ENCODE results near the gene ADAMTS3.

Gene ADAMTS3

GRCh38 chr4:72587334-72587733, 18.3 kb upstream of the ADAMTS3 start:
- TF ChIP-seq CTCF (IDR thresholded peaks at IDR 0.05; ENCODE audit: low read depth, low read length, missing control alignments), result no peak
- no peak for DNase-seq (ENCODE audit: extremely low read depth, low read depth)
- H3K4me3 ChIP-seq (replicated peaks; ENCODE audit: low read depth, low read length), result no peak overlapping the region

DNA sequence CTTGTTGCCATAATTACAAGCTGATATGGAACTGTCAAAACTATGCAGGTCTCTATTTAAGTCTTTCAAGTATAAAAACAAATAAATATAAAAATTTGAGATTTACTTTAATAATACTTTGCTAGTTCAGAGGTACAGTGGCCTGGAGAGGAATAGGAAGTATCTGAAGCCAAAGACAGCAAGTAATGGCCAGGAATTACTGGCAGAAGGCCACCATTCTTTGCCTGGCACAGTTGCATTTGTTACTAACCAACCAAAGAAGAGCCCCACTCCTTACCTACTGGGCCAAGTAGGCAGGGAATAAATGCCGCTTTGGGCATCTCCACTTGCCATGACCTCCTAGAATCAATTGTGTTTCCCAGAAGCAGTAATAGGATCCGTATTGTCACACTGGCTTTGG, 13.8 kb upstream of the ADAMTS3 start:
- no peak overlapping the region for H3K4me3 ChIP-seq (replicated peaks; ENCODE audit: low read depth, low read length)
- no peak for TF ChIP-seq CTCF (IDR thresholded peaks at IDR 0.05; ENCODE audit: low read depth, low read length, missing control alignments)
- no peak for DNase-seq (ENCODE audit: extremely low read depth, low read depth)

GRCh38 chr4:72577211-72577610, 8.2 kb upstream of the ADAMTS3 start:
- no peak overlapping the region for H3K4me3 ChIP-seq (replicated peaks; ENCODE audit: low read depth, low read length)
- TF ChIP-seq CTCF (IDR thresholded peaks at IDR 0.05; ENCODE audit: low read depth, low read length, missing control alignments), result no peak
- DNase-seq (ENCODE audit: extremely low read depth, low read depth), result no peak

DNA sequence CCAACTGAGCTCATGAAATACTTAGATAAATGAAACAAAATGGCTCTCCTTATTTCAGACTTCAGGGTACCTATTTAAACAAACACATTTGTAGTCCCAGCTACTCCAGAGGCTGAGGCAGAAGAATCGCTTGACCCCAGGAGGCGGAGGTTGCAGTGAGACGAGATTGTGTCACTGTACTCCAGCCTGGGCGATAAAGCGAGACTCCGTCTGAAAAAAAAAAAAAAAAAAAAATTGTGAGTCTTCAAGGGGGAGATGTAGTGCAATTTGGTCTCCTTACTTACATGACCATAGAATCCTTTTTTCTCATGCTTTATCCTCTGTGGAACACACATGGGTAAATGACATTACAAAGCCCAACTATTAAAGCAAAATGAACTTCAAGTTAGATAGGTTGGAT, 2.3 kb upstream of the ADAMTS3 start:
- H3K4me3 ChIP-seq (replicated peaks; ENCODE audit: low read depth, low read length), result no peak overlapping the region
- DNase-seq (ENCODE audit: extremely low read depth, low read depth), result no peak
- no peak for TF ChIP-seq CTCF (IDR thresholded peaks at IDR 0.05; ENCODE audit: low read depth, low read length, missing control alignments)

- DNase-seq (ENCODE audit: extremely low read depth, low read depth), result no peak
- TF ChIP-seq CTCF (IDR thresholded peaks at IDR 0.05; ENCODE audit: low read depth, low read length, missing control alignments), result no peak
- peak overlapping the region; percentile 68 for H3K4me3 ChIP-seq (replicated peaks; ENCODE audit: low read depth, low read length)
Measured at GRCh38 chr4:72569719-72570235, 756 bp upstream of the ADAMTS3 start.

- peak overlapping the region; percentile 68 for H3K4me3 ChIP-seq (replicated peaks; ENCODE audit: low read depth, low read length)
- peak; percentile 38 for TF ChIP-seq CTCF (IDR thresholded peaks at IDR 0.05; ENCODE audit: low read depth, low read length, missing control alignments)
- DNase-seq (ENCODE audit: extremely low read depth, low read depth), result peak; percentile 78
Measured at GRCh38 chr4:72567821-72568675, 973 bp downstream of the ADAMTS3 start.

Data from HFF-Myc (cell line).